Fibroblast of skin of right quadriceps (primary cell): ENCODE data around the gene PDE4B.

Experiments
- DNase-seq: peaks from one replicate; pipeline ENCODE4 v3.0.0-alpha.2; 2013

The PDE4B gene

DNA sequence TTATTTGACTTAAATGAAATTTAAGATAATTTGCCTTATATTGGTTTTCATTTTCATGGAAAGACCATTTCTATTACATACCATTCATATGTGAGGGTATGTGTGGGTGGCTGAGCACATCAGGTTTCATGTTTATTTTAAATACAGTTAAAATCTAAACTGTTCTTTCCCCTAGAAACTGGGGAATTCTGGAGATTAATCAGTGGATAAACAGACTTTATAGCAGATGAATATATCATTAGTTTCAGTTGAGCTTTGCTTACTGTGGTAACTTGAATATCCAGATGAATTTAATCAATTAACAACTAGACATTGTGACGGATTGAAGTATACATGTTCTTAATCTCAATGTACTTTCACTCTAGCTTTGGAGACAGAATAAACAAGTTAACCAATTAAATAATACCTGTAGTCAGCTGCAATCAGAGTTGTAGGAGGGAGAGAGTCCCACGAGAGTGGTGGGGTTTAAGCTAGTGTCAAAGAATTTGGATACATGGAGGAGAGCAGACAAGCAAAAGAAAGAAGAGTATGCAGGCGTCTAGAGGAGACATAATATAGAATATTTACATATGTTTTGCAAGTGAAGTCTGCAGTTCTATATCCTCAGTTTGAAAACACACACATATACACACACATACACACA lies 97.6 kb downstream of the PDE4B start:
- no peak for DNase-seq

DNA sequence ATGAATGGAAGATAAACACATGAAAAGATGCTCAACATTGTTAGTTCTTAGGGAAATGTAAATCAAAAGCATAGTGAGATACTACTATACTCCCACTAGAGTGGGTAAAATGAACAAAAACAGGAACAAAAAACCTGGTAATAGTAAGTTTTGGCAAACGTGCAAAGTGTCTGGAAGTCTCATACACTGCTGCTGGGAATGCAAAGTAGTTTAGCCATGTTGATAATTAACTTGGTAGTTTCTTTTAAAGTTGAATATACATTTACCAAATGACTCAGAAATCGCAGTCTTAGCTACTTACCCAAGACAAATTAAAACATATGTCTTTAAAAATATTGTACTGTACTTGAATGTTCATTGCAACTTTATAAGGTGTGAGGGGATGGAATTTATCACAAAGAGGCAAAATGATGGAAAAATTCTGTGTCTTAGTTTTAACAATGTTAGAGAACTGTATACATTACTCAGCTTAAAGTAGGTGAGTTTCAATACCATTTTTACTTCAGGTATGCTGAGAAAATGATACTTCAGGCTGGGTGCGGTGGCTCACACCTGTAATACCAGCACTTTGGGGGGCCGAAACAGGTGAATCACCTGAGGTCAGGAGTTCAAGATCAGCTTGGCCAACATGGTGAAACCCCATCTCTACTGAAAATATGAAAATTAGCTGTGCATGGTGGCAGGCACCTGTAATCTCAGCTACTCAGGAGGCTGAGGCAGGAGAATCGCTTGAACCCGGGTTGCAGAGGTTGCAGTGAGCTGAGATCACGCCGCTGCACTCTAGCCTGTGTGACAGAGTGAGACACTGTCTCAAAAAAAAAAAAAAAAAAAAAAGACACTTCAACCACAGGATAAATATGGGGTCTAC lies 102.3 kb downstream of the PDE4B start:
- no peak for DNase-seq

DNA sequence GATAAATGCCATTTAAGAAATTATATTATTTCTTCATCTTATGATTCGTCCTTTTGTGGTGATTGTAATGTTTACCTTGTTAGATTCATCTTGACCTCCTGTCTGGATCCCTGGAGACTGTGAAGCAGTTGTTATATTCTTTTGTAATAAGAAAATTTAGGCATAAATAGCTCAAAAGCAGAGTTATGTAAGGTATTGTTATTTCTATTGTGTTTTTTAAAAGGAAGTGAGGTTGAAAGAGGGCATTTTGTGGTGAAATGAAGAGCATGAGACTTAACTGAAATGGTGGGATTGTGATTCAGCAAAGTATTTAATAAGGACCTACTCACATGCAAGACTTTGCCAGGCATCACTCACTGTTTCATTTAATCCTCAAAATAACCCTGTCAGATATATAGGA lies 104.0 kb downstream of the PDE4B start:
- DNase-seq: peak; percentile 21

DNA sequence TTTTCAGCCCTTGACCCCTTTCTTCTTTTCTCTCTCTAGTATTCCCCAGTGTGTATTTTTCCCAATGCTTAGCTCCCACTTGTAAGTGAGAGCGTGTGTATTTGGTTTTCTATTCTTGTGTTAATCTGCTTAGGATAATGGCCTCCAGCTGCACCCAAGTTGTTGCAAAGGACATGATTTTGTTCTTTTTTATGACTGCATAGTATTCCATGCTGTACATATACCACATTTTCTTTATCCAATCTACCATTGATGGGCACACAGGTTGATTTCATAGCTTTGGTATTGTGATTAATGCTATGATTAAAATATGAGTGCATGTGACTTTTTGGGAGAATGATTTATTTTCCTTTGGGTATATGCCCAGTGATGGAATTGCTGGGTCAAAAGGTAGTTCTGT lies 104.8 kb downstream of the PDE4B start:
- DNase-seq: no peak

DNA sequence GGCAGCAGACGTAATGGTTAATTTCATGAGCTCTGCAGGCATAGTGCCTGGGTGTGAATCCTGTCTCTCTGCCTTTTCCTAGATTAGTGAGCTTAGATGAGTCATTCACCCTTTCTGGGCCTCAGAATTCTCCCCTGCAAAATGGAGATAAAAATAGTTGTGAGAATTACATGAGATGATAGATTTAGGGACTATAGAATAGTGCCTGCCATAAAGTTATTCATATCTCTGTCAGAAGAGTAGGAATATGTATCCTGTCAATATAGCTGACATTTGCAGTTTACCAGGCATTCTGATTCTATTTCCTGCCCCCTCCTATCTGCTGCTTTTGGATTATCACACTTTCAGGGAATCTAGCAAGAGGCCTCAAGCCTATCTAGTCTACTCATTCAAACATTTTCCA lies 112.0 kb downstream of the PDE4B start:
- DNase-seq: peak; percentile 36

DNA sequence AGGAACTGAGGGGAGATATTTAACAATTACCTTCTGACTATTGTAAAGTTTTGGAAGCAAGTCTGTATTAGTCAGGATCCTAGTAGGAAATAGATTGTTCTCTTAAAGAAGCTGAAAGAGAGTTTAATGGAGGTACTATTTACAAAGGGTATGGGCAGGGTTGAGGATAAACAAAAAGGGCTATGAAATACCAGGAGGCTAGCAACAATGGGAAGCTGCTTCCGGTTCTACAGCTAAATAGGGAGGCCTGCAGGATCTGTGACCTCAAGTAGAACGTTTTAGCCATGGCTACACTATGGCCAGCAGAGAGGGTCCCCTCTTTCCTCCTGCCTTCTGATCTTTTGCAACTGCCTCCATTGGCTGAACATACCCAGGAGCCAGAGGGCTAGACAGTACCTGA lies 117.7 kb downstream of the PDE4B start:
- DNase-seq: no peak

DNA sequence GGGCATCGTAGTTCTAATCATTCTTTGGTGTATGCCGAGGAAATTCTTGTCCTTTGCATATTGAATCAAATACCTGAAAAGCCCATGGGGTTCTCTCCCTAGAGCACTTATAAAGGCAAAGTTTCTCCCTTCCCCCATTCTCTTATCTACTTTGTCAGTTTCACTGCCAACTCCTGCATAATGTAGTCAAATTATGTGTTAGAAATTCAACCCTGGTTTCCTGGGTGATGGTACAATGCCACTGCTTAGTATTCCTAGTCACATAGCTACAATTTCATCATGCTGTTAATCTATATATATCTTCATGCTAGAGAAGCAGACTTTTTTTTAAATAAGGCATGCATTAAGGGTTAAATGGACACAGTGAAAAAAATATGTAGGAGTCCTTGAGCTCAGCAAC lies 119.0 kb downstream of the PDE4B start:
- no peak for DNase-seq

DNA sequence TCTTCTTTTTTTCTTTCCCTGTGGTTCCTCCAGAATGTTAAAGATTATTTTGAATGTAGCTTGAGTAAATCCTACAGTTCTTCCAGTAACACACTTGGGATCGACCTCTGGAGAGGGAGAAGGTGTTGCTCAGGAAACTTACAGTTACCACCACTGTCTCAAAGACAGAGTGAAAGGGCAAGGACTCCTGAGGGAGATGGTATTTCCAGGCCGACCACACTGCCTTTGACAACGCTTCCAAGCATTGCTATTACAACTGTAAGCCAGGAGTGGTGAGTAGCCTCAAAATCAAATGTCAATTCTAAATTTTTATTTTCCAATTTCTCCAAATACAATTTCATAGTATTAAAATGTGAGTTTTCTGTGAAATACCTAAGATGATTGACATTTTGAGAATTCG lies 125.9 kb downstream of the PDE4B start:
- DNase-seq: no peak

DNA sequence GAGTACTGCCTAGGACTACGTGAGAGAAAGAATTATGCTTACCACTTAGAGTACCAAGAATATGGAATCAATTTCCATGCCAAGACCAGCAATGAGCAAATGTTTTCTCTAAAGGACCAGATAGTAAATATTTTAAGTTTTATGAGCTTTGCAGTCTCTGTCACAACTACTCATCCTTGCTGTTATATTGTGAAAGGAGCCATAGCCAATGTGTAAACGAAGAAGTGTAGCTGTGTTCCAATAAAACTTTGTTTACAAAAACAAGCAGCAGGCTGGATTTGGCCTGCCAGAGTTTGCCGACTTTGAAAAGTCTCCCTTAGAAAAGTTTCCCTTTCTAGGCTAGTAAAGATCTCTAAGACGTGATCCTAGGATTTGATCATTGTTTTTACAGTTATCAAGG lies 128.8 kb downstream of the PDE4B start:
- no peak for DNase-seq

DNA sequence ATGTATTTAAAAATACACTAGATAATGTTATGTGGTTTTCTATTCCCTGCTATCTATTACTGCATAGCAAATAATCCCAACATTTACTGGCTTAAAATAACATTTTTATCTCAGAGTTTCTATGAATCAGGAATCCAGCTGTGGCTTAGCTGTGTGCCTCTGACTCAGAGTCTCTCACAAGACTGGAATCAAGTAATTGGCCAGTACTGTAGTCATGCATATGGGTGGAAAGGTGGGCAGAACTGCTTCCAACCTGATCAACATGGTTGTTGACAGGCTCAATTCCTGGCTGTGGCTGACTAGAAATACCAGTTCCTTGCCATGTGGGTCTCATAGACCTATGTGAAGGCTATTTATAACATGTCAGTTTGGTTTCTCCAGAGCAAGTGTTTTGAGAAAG lies 131.8 kb downstream of the PDE4B start:
- DNase-seq: peak; percentile 48

DNA sequence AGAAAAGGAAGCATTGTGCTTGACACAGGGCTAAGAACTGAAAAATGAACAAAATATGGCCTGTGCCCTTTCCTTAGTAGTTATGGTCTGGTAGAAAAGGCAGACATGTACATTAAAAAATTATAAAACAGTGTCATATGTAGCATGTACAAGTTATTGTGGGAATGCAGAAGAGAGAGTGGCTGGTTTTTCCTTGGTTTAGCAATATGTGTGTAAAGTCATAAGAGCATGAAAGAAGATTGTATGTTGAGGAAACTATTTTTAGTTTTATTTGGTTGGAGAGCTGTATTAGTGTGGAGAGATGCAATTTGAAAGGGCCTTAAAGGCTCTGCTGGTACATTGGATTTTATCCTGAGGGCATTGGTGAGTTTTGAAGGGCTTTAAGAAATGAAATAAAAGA lies 145.8 kb downstream of the PDE4B start:
- no peak for DNase-seq

DNA sequence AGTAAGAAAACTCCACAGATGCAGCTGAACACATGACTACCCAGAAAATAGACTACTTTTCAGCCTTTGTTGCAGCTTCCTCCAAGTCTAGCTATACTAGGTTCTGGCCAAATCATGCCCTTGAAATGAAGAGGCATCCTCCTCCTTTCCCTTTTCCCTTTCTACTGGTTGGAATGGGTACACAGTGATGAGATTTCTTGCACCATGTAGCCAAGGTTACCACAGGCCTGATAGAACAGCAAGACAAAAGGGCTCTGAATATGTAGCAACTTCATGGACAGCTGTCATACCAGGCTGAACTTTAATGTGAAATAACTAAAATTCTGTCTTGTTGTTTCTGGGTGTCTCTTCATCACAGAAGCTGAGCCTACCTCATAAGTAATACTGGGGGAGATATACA lies 146.5 kb downstream of the PDE4B start:
- no peak for DNase-seq

DNA sequence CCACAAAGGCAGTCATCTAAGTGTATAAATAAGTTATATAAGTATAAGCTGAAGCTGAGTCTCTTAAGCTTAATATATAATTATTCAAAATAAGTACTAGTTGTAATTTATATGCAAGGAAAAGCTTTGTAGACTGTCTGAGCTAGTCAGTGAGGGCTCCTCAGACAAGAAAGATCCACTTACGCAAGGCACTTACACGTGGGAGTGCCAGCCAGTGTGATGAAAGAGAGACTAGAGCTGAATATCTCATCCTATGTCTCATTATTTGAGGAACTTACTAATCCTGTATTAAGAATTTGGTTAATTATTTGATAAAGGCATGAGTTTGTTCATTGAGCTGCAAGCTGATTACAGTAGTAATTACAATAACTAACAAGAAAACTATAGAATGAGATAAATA lies 146.9 kb downstream of the PDE4B start:
- no peak for DNase-seq

DNA sequence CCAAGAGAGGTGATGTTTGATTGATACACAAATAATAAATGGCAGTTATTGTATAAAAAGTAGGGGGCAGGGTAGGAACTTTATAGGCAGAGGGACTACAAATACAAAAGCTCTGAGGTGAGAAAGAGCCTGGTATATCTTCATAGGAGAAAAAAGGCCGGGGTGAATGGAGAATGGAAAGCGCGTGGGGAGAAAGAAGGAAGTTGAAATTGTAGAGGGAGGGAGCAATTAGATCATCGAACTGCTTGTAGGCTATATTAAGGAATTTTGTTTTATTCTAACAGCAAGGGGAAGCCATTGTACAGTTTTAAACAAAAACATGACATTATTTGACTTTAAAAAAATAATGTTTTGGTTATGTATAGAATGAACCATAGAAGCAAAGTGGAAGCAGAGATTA lies 147.4 kb downstream of the PDE4B start:
- DNase-seq: no peak

DNA sequence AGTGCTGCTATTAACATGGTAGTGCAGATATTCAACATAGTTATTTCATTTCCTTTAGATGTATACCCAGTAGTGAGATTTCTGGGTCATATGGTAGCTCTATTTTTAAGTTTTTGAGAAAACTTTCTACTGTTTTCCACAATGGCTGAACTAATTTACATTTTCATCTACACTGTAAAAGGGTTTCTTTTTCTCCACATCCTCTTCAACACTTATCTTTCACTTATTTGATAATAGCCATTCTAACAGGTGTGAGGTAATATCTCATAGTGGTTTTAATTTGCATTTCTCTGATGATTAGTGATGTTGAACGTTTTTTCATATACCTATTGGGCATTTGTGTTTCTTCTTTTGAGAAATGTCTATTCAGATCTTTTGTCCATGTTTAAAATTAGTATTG lies 149.8 kb downstream of the PDE4B start:
- DNase-seq: no peak

DNA sequence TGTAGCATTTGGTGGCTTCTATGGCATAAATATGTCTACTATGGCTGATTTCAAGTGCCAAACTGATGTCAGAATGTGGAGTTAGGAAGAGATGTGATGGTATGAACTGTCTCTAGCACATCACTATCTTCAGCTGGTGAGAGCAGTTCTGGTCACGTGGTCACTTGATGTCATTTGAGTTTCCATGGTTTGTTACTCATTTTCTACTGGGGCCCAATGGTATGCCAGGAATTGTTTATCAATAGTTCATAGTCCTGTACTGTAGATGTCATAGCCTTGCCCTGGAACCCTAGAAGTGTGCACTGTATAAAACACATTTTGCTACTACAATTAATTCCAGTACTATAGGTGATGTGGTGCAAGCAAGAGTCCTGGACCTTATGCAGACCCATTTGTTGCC lies 153.7 kb downstream of the PDE4B start:
- no peak for DNase-seq

DNA sequence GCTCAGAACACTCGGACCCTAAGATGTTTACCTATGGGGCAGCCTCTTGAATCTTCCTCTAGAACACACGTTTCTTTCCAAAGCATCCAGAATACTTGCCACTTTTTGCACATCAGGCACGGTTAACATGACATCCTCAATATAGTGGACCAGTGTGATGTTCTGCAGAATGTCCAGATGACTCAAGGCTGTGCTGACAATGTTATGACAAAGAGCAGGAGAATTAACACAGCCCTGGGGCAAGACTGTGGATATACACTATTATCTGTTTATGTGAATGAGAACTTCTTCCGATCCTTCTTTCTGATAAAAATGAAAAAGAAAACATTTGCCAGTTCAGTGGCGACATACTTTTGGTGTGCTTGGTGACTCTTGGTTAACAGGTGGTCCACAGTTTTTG lies 154.3 kb downstream of the PDE4B start:
- no peak for DNase-seq

DNA sequence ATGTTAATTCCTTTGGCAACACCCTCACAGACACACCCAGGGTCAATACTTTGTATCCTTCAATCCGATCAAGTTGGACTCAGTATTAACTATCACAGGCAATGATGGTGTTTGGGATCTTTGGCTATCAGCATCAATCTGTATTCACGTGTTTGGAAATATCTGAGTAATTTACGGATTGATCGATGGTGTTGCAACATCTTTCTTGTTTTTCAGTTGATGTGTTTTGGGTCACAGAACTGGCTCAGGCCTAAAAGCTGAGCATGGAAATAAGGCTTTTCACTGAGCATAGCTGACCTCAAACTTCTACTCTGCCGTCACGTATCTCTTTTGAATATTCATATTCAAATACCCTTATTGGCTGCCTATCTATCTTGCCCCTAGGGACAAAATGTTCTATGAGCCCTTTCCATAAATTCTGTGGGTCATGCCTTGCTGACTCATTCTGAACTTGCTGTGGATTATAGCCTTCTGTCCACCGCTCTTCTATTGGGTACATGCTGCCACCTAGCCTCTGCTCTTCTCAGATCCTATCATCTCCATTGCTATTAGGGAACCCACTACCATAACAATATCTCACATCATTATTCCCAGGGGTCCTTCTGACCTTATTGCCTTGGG lies 156.0 kb downstream of the PDE4B start:
- DNase-seq: peak; percentile 15

DNA sequence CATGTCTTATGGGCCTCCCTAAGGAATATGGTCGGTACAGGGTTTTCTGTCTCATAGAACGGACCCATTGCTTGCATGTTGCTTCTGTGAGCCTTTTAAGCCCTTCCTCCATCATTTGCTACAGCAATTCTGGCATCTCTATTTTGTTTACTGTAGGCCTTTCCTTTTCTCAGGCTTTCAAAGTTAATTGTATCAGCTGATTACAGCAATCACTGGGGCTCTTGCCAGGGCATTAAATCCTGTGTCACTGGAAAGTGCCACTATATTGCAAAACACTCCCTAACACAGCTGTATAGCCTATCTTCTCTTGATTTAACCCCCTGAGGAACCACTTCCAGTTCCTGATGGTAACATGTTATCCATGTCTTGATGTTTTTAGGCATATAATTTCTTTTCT lies 156.5 kb downstream of the PDE4B start:
- DNase-seq: no peak

DNA sequence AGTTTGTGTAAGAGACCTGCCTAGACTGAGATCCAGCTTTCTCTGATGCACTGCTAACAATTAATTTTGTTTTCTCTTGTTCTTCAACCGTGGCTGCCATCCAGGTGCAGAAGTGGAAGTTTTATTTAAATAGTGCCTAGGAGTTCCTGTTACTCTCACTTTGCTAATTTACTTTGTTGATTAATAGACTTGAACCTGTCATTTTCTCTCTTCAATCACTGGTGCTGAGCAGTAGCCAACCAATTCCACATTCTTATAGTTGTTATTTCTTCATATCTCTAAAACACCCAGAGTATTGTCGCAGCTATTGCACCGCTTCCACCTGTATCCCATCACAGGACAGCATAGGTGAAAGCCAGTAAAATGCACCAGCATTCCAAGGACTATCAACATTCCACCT lies 157.2 kb downstream of the PDE4B start:
- no peak for DNase-seq

DNA sequence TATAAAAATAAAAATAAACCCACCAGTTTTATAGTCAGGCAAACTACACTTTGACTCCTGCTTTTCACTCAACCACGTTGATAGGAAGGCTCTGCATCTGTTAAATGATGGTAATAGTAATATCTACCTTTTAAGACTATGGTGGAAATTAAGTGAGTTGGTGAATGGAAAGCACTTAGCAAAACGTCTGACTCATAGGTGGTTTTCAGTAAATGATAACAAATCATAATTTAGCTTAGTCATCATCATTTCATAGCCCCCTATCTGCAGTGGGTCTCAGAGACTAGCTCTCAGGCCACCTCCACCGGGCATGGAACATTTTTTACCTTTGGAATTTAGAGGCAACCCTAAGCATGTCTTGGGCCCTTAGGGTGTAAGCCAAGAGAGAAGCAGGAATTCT lies 160.0 kb downstream of the PDE4B start:
- DNase-seq: peak; percentile 21

DNA sequence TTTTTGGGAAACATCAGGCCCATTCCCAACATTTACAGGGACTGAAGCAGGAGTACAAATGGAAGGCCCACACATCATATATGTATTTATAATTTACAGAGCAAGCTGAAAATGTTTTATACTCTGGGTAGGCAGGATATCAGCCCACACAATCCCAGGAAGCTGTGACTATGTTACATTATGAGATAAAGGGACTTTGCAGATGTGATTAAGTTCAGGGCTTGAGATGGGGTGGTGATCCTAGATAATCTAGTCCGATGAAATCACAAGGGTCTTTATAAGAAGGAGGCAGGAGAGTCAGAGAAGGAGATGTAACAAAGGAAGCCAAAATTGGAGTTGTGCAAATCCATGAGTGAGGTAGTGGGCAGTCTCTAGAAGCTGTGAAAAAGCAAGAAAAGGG lies 160.5 kb downstream of the PDE4B start:
- DNase-seq: no peak

DNA sequence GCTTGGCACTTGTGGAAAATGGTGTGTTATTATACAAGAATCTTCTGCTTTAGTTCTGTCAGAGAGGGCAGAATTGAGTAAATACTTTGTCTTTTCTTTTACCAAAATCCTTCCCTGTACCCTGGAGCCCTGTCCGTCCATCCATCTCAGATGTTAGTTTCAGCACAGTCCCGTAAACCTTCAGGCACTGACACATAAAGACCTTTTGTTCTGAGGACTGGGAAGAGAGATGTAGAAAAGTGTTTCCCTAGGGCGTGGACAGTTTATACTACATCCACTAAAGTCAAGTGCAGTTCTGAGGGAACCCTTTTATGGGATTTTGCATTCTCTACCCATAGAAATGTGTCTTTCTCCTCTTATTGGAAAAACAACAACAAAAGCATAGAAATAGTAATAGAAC lies 162.4 kb downstream of the PDE4B start:
- DNase-seq: no peak

DNA sequence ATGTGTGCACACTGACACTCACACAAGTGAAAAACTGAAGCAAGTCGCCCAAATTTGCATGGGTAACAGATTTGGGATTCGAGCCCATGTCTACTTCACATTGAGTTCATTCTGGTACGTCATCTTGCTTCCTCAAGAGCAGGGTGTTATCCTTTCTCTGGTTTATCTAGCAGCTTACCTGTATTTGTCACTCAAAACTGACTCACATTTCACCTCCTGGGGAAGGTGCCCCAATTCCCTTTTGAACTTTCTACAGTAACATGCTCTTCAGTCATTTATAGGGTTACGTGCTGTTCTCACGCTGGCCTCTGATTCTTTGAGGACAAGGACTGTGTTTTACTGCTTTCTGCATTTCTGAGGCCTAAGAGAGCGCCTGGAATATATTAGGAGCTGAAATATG lies 162.8 kb downstream of the PDE4B start:
- DNase-seq: no peak
